Neural cell (in vitro differentiated cells): ENCODE results near the gene MAML2. TPM values are rescaled to one million over a fixed set of nuclear protein-coding genes. Genes with fewer than 3 reads are reported as not detected.

Source experiments
- H2AFZ ChIP-seq: fragments of 200-600, 300-800 bp; sonication (generic), shearing (Covaris generic); 2 replicates; pipeline ENCODE4 v1.6.0; 2014; ENCODE audit warnings: low read depth, mild to moderate bottlenecking, antibody characterized with exemption, low read length, moderate library complexity
- H3F3A ChIP-seq: fragments of 200-600 bp; shearing (Covaris generic); 2 replicates; pipeline ENCODE4 v1.6.1; 2016; ENCODE audit warnings: mild to moderate bottlenecking, moderate library complexity, mixed read lengths, antibody characterized with exemption, low read length; ENCODE audit not compliant: insufficient read depth, poor library complexity, severe bottlenecking
- H3K27ac ChIP-seq: fragments of 200-600, 300-800 bp; sonication (generic), shearing (Covaris generic); 2 replicates; pipeline ENCODE4 v1.5.1; 2014; ENCODE audit warnings: mild to moderate bottlenecking, low read length, moderate library complexity
- H3K27me3 ChIP-seq: fragments of 300-800, 200-600 bp; sonication (generic), shearing (Covaris generic); 2 replicates; pipeline ENCODE4 v1.6.0; 2014; ENCODE audit warnings: mild to moderate bottlenecking, low read depth, low read length, moderate library complexity; ENCODE audit not compliant: insufficient read depth
- H3K36me3 ChIP-seq: fragments of 300-800, 200-600 bp; sonication (generic), shearing (Covaris generic); 2 replicates; pipeline ENCODE4 v1.5.1; 2014; ENCODE audit warnings: mild to moderate bottlenecking, antibody characterized with exemption, low read length, moderate library complexity; ENCODE audit not compliant: insufficient read depth
- H3K4me2 ChIP-seq: fragments of 300-800, 200-600 bp; sonication (generic), shearing (Covaris generic); 2 replicates; pipeline ENCODE4 v1.6.0; 2014; ENCODE audit warnings: mild to moderate bottlenecking, low read length
- H3K4me3 ChIP-seq: fragments of 300-800, 200-600 bp; sonication (generic), shearing (Covaris generic); 2 replicates; pipeline ENCODE4 v1.5.1; 2014; ENCODE audit warnings: mild to moderate bottlenecking, low read length, moderate library complexity
- H3K79me2 ChIP-seq: fragments of 200-600 bp; shearing (Covaris generic); replicated peaks from 2 replicates; pipeline ENCODE4 v1.6.0; 2014; ENCODE audit warnings: mild to moderate bottlenecking, low read length, moderate library complexity; ENCODE audit not compliant: insufficient read depth
- H3K9ac ChIP-seq: fragments of 300-800, 200-600 bp; sonication (generic), shearing (Covaris generic); 2 replicates; pipeline ENCODE4 v1.6.1; 2016; ENCODE audit warnings: mild to moderate bottlenecking, low read length, mixed read lengths
- H3K9me2 ChIP-seq: fragments of 200-600 bp; shearing (Covaris generic); 2 replicates; pipeline ENCODE4 v1.6.1; 2016; ENCODE audit warnings: mild to moderate bottlenecking, low read length, mixed read lengths; ENCODE audit not compliant: insufficient read depth
- H3K9me3 ChIP-seq: fragments of 200-600, 300-800 bp; sonication (generic), shearing (Covaris generic); 2 replicates; pipeline ENCODE4 v1.6.1; 2016; ENCODE audit warnings: mild to moderate bottlenecking, mixed run types, low read length, moderate library complexity, mixed read lengths
- H4K20me1 ChIP-seq: fragments of 200-600 bp; shearing (Covaris generic); 2 replicates; pipeline ENCODE4 v1.6.1; 2016; ENCODE audit warnings: mild to moderate bottlenecking, mixed run types; ENCODE audit not compliant: insufficient read depth
- CTCF ChIP-seq: fragments of 450-650 bp; IDR thresholded peaks from 2 replicates; pipeline ENCODE4 v1.5.1; 2014; ENCODE audit warnings: antibody characterized with exemption, mild to moderate bottlenecking, moderate library complexity; ENCODE audit not compliant: poor library complexity, severe bottlenecking
- EP300 ChIP-seq: fragments of 450-650 bp; conservative IDR thresholded peaks from 2 replicates; pipeline ENCODE4 v1.6.1; 2014; ENCODE audit warnings: antibody characterized with exemption, mild to moderate bottlenecking, moderate library complexity; ENCODE audit not compliant: poor library complexity, severe bottlenecking
- EZH2 ChIP-seq: fragments of 200-600, 300-800 bp; shearing (Covaris generic), sonication (generic); IDR thresholded peaks from 2 replicates; pipeline ENCODE4 v1.6.1; 2014; ENCODE audit warnings: antibody characterized with exemption, low read length, borderline replicate concordance, mild to moderate bottlenecking; ENCODE audit not compliant: insufficient read depth, poor library complexity, severe bottlenecking
- MXI1 ChIP-seq: fragments of 450-650 bp; conservative IDR thresholded peaks from 2 replicates; pipeline ENCODE4 v1.6.1; 2014; ENCODE audit warnings: antibody characterized with exemption, mild to moderate bottlenecking; ENCODE audit not compliant: poor library complexity, severe bottlenecking
- POLR2AphosphoS5 ChIP-seq: IDR thresholded peaks from 2 replicates; pipeline ENCODE4 v1.6.1; 2012
- RAD21 ChIP-seq: fragments of 450-650 bp; conservative IDR thresholded peaks from 2 replicates; pipeline ENCODE4 v1.6.1; 2014; ENCODE audit warnings: antibody characterized with exemption, mild to moderate bottlenecking, moderate library complexity
- REST ChIP-seq: IDR thresholded peaks from 2 replicates; pipeline ENCODE4 v1.6.1; 2012; ENCODE audit warnings: borderline replicate concordance
- SMC3 ChIP-seq: fragments of 450-650 bp; conservative IDR thresholded peaks from 2 replicates; pipeline ENCODE4 v1.6.1; 2014; ENCODE audit warnings: antibody characterized with exemption, mild to moderate bottlenecking, moderate library complexity; ENCODE audit not compliant: poor library complexity
- TAF1 ChIP-seq: IDR thresholded peaks from 2 replicates; pipeline ENCODE4 v1.6.1; 2012; ENCODE audit warnings: low read depth
- polyA plus RNA-seq: library from polyadenylated mRNA; depleted of rRNA; stranded (reverse); fragments of >200 nt; gene quantifications from 2 replicates; pipeline ENCODE4 v1.2.3, GENCODE V29; 2014

The MAML2 gene
- polyA plus RNA-seq, 1 donor from 2014 or later: 3.6 TPM

- Histone ChIP-seq H3K4me2 (no peak overlapping the region), H3K79me2 (no peaks in the 10 kb centered on the region), H3K27me3 (no peaks in the 10 kb centered on the region), H3F3A (no peaks in the 10 kb centered on the region), H3K27ac (no peak overlapping the region), H4K20me1 (no peaks in the 10 kb centered on the region), H2AFZ (no peak overlapping the region), H3K9me3 (no peaks in the 10 kb centered on the region), H3K36me3 (no peaks in the 10 kb centered on the region), H3K4me3 (no peak overlapping the region), H3K9me2 (no peaks in the 10 kb centered on the region), H3K9ac (no peak overlapping the region)
- TF ChIP-seq MXI1: no peak
- no peak for TF ChIP-seq POLR2AphosphoS5
- TF ChIP-seq EZH2: no peak
- no peak for TF ChIP-seq REST
- no peak for TF ChIP-seq EP300
- TF ChIP-seq SMC3: no peak
- no peak for TF ChIP-seq CTCF
- TF ChIP-seq TAF1: no peak
- TF ChIP-seq RAD21: no peak
Measured at GRCh38 chr11:96067160-96067559, 275.8 kb downstream of the MAML2 start.

- Histone ChIP-seq H2AFZ (no peak overlapping the region), H3K79me2 (no peaks in the 10 kb centered on the region), H3K27me3 (no peaks in the 10 kb centered on the region), H3K4me3 (no peak overlapping the region), H3K36me3 (no peaks in the 10 kb centered on the region), H3K9me2 (no peaks in the 10 kb centered on the region), H3K9me3 (no peaks in the 10 kb centered on the region), H3K27ac (no peak overlapping the region), H3F3A (no peaks in the 10 kb centered on the region), H4K20me1 (no peaks in the 10 kb centered on the region), H3K9ac (no peak overlapping the region), H3K4me2 (no peak overlapping the region)
- no peak for TF ChIP-seq RAD21
Measured at GRCh38 chr11:96065379-96065778, 277.6 kb downstream of the MAML2 start.

- Histone ChIP-seq H3K9ac (no peak overlapping the region), H4K20me1 (no peaks in the 10 kb centered on the region)
Measured at GRCh38 chr11:96063886-96064285, 279.1 kb downstream of the MAML2 start.

More at GRCh38 chr11:96063886-96064285, 279.1 kb downstream of the MAML2 start:
- Histone ChIP-seq H3K79me2 (no peaks in the 10 kb centered on the region), H3K9me2 (no peaks in the 10 kb centered on the region), H3K27ac (no peak overlapping the region), H3K4me2 (no peak overlapping the region), H3K9me3 (no peaks in the 10 kb centered on the region), H3K4me3 (no peak overlapping the region), H2AFZ (no peak overlapping the region), H3K27me3 (no peaks in the 10 kb centered on the region), H3K36me3 (no peaks in the 10 kb centered on the region), H3F3A (no peaks in the 10 kb centered on the region)
- no peak for TF ChIP-seq SMC3
- no peak for TF ChIP-seq EP300
- TF ChIP-seq MXI1: no peak
- no peak for TF ChIP-seq CTCF
- no peak for TF ChIP-seq RAD21
- no peak for TF ChIP-seq EZH2
- no peak for TF ChIP-seq POLR2AphosphoS5
- no peak for TF ChIP-seq REST
- TF ChIP-seq TAF1: no peak
